ENCODE data around the gene PCSK1.

PCSK1 gene

DNA sequence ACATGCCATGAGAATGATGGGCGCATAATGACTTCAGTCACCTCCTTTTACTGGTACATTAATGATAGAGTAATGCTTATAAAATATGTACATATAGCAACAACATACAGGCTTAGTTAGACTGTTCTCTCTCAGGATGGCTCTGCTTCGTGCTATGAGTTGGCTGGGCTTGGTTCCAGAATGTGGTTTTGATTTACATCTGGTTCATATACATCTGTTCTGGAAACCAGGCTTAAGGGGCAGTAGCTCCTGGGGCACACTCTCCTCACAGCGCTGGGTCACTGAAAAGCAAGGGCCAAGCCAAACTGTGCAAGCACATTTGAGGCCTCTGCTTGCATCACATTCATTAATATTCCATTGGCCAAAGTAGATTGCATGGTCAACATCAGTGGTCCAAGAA lies 44.9 kb downstream of the PCSK1 start:
- H3K4me2 ChIP-seq (ENCODE audit: low read depth, low read length, poor library complexity, severe bottlenecking) = no peak overlapping the region
- no peaks in the 10 kb centered on the region for H3K9me2 ChIP-seq (replicated peaks; ENCODE audit: low read depth, low read length)
- H3K9me3 ChIP-seq (ENCODE audit: insufficient read depth, low read depth, low read length) = no peaks in the 10 kb centered on the region
- no peaks in the 10 kb centered on the region for H4K20me1 ChIP-seq (ENCODE audit: insufficient read depth, low read length, poor library complexity, severe bottlenecking)
- no peaks in the 10 kb centered on the region for H3K27me3 ChIP-seq (ENCODE audit: insufficient read depth, low read length, poor library complexity, severe bottlenecking)
- H3K9ac ChIP-seq (ENCODE audit: low read depth, low read length, poor library complexity, severe bottlenecking) = no peak overlapping the region
- no peak overlapping the region for H3K4me3 ChIP-seq (ENCODE audit: low read length, poor library complexity, severe bottlenecking)
- TF ChIP-seq EZH2phosphoT487 (IDR thresholded peaks at IDR 0.05; ENCODE audit: borderline replicate concordance) = no peak
- TF ChIP-seq, protein P1, sequence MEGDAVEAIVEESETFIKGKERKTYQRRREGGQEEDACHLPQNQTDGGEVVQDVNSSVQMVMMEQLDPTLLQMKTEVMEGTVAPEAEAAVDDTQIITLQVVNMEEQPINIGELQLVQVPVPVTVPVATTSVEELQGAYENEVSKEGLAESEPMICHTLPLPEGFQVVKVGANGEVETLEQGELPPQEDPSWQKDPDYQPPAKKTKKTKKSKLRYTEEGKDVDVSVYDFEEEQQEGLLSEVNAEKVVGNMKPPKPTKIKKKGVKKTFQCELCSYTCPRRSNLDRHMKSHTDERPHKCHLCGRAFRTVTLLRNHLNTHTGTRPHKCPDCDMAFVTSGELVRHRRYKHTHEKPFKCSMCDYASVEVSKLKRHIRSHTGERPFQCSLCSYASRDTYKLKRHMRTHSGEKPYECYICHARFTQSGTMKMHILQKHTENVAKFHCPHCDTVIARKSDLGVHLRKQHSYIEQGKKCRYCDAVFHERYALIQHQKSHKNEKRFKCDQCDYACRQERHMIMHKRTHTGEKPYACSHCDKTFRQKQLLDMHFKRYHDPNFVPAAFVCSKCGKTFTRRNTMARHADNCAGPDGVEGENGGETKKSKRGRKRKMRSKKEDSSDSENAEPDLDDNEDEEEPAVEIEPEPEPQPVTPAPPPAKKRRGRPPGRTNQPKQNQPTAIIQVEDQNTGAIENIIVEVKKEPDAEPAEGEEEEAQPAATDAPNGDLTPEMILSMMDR (conservative IDR thresholded peaks at IDR 0.05; ENCODE audit: low read length) = no peak
- no peaks in the 10 kb centered on the region for H3K79me2 ChIP-seq (ENCODE audit: insufficient read depth, low read length)
- no peaks in the 10 kb centered on the region for H3K4me1 ChIP-seq (ENCODE audit: insufficient read depth, low read length, poor library complexity, severe bottlenecking)
- no peak overlapping the region for H2AFZ ChIP-seq (ENCODE audit: low read length)
- no peaks in the 10 kb centered on the region for H3F3A ChIP-seq (ENCODE audit: low read depth)
- H3K36me3 ChIP-seq (ENCODE audit: insufficient read depth, low read length) = no peaks in the 10 kb centered on the region

- Histone ChIP-seq H3F3A (ENCODE audit: low read depth) (no peaks in the 10 kb centered on the region), H2AFZ (ENCODE audit: low read length) (no peak overlapping the region), H3K9me2 (replicated peaks; ENCODE audit: low read depth, low read length) (no peaks in the 10 kb centered on the region), H3K4me1 (ENCODE audit: insufficient read depth, low read length, poor library complexity, severe bottlenecking) (no peaks in the 10 kb centered on the region), H3K36me3 (ENCODE audit: insufficient read depth, low read length) (no peaks in the 10 kb centered on the region), H3K9me3 (ENCODE audit: insufficient read depth, low read depth, low read length) (no peaks in the 10 kb centered on the region), H3K27me3 (ENCODE audit: insufficient read depth, low read length, poor library complexity, severe bottlenecking) (no peaks in the 10 kb centered on the region), H3K79me2 (ENCODE audit: insufficient read depth, low read length) (no peaks in the 10 kb centered on the region), H3K9ac (ENCODE audit: low read depth, low read length, poor library complexity, severe bottlenecking) (no peak overlapping the region), H3K4me2 (ENCODE audit: low read depth, low read length, poor library complexity, severe bottlenecking) (no peak overlapping the region), H3K4me3 (ENCODE audit: low read length, poor library complexity, severe bottlenecking) (no peak overlapping the region), H4K20me1 (ENCODE audit: insufficient read depth, low read length, poor library complexity, severe bottlenecking) (no peaks in the 10 kb centered on the region)
- TF ChIP-seq EZH2phosphoT487 (IDR thresholded peaks at IDR 0.05; ENCODE audit: borderline replicate concordance) = no peak
- TF ChIP-seq, protein P1 (conservative IDR thresholded peaks at IDR 0.05; ENCODE audit: low read length) = no peak
These were observed 45.4 kb downstream of the PCSK1 start for GRCh38 chr5:96387616-96388015.

DNA sequence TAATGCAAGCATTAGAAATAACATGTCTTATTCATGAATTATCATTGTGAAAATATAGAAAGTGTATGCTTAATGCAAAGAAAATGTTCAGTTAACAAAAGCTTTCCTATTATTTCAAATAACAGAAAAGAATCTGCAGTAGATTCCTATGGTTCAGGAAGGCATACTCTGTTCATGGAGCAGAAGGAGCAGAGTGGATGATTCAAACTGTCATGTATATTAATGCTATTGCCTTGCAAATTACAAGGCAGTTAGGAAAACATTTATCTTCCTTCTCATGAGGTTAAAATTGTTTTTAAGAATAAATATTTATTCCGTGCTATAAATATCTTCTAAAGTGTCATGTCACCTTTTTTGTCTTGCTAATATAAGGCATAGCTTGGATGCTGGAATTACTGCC lies 47.5 kb downstream of the PCSK1 start:
- Histone ChIP-seq H3K4me1 (ENCODE audit: insufficient read depth, low read length, poor library complexity, severe bottlenecking) (peaks cover 7% of the 10 kb centered on the region), H3K9ac (ENCODE audit: low read depth, low read length, poor library complexity, severe bottlenecking) (no peak overlapping the region), H3K36me3 (ENCODE audit: insufficient read depth, low read length) (no peaks in the 10 kb centered on the region), H3K9me3 (ENCODE audit: insufficient read depth, low read depth, low read length) (no peaks in the 10 kb centered on the region), H4K20me1 (ENCODE audit: insufficient read depth, low read length, poor library complexity, severe bottlenecking) (no peaks in the 10 kb centered on the region), H3F3A (ENCODE audit: low read depth) (no peaks in the 10 kb centered on the region), H2AFZ (ENCODE audit: low read length) (no peak overlapping the region), H3K79me2 (ENCODE audit: insufficient read depth, low read length) (no peaks in the 10 kb centered on the region), H3K4me2 (ENCODE audit: low read depth, low read length, poor library complexity, severe bottlenecking) (no peak overlapping the region), H3K4me3 (ENCODE audit: low read length, poor library complexity, severe bottlenecking) (no peak overlapping the region), H3K9me2 (replicated peaks; ENCODE audit: low read depth, low read length) (no peaks in the 10 kb centered on the region), H3K27me3 (ENCODE audit: insufficient read depth, low read length, poor library complexity, severe bottlenecking) (no peaks in the 10 kb centered on the region)
- TF ChIP-seq EZH2phosphoT487 (IDR thresholded peaks at IDR 0.05; ENCODE audit: borderline replicate concordance) = no peak
- TF ChIP-seq, protein P1 (conservative IDR thresholded peaks at IDR 0.05; ENCODE audit: low read length) = no peak

Measured in Loucy (cell line).